Inferior parietal cortex (tissue), 1 donor: ENCODE data around the gene DSP.

ENCODE experiments used
- DNase-seq: peaks from one replicate; pipeline ENCODE4 v3.0.0-alpha.2; 2016; ENCODE audit errors: extremely low spot score

Gene DSP

DNA sequence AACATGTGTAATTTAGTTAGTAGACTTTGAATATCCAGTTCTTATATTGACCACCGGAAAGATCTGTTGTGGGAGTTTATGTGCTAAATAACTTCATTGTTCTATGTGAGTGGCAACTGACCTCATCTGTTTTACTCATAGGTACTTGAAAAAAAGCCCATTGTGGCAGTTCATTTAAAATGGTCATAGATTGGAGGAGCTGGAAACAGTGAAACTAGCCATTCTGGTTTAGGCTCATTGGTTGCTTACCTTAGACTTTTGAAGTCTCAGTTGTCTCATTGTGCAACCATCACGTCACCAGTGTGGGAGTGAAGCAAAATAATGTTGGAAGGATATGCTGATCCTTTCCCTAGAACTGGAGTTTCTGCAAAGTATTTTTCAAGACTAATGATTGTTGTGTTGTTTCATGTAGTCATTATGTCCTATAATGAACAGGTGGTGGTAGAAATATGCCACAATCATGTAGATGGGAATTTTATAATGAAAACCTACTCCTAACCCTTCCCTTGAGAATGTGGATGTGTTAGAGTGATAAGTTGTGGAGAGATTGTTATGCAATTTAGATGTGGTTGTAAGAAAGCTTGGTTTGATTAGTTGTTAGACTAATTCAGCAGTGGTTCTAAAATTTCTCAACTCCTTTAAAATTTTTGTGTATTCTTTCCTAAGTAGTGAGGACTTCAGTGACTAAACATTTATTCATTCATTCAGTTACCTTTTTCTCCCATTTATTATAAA lies 18.3 kb downstream of the DSP start:
- no peak for DNase-seq

DNA sequence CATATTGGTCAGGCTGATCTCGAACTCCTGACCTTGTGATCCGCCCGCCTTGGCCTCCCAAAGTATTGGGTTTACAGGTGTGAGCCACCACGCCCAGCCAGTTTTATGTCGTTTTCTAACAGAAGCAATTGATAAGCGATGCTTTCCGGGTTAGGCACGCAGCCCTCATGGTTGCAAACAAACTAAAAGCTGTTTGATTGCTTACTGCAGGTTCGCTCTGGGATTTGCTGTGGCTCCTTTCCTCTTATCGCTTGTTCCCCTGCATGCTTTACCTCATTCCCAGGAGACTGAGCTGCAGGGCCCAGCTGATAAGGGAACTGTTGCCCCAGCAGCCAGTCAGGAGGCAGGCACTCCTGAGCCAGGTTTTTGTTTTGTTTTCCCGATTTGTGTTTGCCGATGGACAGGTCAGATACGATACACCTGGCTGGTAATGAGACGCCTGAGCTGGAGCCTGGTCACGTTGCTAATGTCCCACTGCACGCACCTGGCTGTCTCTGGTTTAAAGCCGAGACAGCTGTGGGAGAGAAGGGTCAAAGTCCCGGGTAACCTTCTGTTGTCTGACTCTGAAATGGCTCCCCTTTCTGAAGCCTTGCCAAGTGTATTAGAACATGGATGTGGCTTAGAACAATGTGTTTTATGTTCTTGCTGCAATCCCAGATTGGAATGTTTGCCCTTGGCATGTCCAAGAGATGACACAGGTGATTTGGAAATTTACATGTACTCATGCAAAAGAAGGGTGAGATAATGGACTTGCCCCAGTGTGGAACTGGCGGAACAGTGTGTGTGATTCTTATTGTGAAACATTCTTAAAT lies 19.9 kb downstream of the DSP start:
- DNase-seq, result no peak

DNA sequence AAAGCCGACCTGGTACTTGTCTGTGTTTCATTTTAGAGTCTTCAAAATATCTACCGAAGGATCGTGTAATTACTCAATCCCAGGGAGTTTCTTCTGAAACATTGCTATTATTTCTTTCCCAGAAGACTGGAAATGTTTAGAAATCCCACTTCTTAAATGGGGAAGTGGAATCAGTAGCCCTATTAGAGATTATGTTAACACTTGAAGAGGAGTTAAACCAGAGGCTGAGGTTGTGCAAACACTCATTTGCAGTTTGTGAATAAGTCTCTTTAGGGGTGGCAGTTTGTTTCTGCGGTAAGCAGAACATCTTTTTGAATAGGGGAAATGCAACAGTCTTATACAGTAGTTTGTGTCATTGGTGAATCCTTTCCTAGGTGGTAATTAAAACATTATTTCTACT lies 21.3 kb downstream of the DSP start:
- DNase-seq, result no peak

DNA sequence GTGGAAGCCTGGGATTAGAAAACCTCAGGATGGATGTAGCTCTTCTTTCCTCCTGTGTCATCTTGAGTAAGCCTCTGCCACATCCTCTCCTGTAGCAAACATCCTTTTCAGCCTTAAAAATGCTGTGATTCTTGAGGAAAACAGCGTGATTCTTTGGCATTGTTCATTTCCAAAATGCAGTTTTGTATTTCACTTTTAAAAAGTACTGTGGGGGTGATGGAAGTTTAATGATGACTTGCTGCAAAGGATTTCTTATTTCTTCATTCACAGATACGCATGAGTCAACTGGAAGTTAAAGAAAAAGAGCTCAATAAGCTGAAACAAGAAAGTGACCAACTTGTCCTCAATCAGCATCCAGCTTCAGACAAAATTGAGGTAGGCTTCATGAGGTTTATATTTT lies 24.6 kb downstream of the DSP start:
- no peak for DNase-seq

DNA sequence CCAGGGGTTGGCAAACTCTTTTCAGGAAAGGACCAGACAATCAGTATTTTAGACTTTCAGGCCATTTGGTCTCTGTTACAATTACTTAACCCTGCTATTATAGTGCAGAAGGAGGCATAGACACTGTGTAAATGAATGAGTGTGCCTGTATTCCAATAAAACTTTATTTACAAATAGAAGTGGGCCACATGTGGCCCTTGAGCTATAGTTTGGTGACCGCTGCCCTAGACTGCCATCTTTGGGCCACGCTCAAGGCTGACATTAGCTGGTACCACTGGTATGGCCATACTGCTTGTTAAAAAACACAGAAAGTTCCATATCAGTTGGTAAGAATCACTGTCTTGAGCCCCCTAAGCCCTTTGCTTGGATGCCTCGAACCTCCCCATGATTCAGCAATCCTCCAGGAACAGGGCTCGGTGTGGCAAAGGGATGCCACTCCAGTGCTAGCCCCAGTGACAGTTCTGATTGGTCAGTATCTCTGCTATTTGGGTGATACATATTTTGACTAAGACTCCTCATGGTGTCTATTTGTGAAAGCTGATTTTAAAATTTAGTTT lies 25.2 kb downstream of the DSP start:
- DNase-seq, result no peak

DNA sequence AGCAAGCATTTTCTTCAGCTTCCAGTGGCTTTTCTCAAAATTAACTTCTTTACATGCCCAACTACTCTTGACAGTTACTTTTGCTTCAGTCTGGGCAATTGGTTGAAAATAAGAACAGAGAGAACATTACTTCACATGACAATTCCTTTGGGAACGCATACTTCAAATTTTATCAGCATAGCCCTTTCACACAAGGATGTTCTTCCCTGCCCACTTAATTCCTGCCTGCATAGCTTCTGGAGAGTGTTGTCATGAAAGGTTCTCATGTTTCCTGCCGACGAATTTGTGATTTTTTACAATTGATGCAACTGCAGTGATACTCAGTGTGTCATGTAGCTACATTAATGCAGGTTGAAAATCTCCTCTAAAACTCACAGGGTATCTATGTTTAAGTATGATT lies 26.6 kb downstream of the DSP start:
- DNase-seq, result no peak

DNA sequence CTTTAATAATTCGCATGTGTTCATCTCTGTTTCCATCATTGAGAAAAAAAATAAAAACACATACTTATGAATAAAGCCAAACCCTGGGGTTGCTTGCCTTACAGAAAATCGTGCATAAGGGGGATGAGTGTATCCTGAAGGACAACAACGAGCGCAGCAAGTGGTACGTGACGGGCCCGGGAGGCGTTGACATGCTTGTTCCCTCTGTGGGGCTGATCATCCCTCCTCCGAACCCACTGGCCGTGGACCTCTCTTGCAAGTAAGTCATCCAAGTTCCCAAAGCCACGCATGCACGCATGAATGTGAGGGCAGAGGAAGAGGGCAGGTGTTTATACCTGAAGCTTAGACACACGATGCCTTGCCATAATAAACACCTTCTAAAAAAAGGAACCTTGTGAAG lies 27.6 kb downstream of the DSP start:
- no peak for DNase-seq

DNA sequence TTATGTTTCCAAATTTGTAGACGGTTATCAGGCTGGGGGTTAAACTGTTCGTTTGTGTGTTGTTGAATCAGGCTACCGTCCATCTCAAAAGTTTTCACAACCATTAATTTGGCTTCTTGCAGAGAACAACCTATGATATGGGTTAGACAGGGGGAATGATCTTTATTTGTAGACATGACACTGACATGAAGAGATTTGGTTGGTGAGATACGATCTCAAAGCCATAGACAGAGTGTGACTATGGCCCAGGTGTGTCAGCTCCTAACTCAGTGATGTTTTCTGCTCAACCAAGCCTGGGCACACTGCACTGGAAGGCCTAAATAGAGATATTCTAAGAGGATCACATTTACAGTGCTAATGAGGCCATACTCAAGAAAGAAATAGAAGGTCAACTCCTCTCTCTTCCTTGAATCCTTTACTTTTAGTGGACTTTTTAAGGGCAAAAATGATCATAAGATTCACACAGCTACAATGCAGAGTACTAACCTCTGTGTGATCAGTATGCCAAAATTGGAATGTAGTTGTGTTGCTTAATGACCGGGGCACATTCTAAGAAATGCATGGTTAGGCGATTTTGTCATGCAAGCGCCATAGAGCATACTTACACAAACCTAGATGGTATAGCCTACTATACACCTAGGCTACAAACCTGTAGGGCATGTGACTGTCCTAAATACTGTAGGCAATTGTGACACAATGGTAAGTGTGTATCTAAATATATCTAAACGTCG lies 30.9 kb downstream of the DSP start:
- no peak for DNase-seq

DNA sequence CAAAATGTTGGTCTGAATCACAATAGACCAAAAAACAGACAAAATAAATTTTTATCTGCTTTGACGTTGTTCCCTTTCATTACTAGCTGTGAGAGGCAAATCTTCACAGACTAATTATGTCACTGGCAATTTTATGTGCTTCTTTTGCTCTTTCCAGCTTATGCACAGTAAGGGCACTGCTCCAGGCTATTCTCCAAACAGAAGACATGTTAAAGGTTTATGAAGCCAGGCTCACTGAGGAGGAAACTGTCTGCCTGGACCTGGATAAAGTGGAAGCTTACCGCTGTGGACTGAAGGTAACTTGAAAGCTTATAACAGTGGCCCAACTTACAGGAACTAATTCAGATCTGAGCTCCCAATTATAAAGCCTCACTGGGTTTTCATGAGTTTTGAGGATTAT lies 33.0 kb downstream of the DSP start:
- no peak for DNase-seq

DNA sequence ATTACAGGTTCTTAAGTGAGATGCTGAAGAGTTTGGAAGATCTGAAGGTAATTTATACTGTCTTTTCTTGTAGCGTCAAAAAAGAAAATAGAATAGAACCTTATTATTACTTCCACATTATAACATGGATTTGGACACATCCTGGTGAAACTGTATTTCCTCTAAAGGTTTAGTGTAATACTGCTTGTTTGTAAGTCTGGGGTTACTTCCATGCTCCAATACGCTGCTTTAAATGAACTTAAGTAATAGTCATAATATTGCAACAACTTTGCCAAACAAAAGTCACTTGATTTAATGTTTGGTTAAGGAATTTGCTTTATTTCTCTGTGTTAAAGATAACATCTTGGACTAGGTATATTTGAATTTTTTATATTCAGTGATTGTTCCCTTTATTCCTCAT lies 37.0 kb downstream of the DSP start:
- no peak for DNase-seq

DNA sequence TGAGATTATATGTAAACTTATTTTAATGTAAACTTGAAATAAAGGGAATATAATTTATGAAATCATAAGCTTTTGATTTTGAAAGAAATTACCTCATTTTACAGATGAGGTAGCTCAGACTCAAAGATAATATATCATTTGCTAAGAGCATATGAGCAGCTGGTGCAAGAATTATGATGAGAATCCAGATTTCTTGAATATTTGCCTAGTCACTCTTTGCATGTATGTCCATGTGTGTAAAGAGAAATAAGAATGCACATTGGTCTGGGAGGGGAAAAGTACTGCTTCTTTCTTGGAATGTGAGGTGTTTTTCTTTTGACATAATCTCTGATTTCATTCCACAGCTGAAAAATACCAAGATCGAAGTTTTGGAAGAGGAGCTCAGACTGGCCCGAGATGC lies 37.5 kb downstream of the DSP start:
- DNase-seq, result no peak

DNA sequence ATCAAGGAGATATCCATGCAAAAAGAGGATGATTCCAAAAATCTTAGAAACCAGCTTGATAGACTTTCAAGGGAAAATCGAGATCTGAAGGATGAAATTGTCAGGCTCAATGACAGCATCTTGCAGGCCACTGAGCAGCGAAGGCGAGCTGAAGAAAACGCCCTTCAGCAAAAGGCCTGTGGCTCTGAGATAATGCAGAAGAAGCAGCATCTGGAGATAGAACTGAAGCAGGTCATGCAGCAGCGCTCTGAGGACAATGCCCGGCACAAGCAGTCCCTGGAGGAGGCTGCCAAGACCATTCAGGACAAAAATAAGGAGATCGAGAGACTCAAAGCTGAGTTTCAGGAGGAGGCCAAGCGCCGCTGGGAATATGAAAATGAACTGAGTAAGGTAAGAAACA lies 38.4 kb downstream of the DSP start:
- DNase-seq, result no peak

DNA sequence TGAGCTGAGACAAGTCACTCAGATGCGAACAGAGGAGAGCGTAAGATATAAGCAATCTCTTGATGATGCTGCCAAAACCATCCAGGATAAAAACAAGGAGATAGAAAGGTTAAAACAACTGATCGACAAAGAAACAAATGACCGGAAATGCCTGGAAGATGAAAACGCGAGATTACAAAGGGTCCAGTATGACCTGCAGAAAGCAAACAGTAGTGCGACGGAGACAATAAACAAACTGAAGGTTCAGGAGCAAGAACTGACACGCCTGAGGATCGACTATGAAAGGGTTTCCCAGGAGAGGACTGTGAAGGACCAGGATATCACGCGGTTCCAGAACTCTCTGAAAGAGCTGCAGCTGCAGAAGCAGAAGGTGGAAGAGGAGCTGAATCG lies 39.1 kb downstream of the DSP start:
- no peak for DNase-seq

DNA sequence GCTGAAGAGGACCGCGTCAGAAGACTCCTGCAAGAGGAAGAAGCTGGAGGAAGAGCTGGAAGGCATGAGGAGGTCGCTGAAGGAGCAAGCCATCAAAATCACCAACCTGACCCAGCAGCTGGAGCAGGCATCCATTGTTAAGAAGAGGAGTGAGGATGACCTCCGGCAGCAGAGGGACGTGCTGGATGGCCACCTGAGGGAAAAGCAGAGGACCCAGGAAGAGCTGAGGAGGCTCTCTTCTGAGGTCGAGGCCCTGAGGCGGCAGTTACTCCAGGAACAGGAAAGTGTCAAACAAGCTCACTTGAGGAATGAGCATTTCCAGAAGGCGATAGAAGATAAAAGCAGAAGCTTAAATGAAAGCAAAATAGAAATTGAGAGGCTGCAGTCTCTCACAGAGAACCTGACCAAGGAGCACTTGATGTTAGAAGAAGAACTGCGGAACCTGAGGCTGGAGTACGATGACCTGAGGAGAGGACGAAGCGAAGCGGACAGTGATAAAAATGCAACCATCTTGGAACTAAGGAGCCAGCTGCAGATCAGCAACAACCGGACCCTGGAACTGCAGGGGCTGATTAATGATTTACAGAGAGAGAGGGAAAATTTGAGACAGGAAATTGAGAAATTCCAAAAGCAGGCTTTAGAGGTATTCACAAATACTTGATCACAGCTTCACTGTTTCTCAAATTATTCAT lies 39.6 kb downstream of the DSP start:
- no peak for DNase-seq

DNA sequence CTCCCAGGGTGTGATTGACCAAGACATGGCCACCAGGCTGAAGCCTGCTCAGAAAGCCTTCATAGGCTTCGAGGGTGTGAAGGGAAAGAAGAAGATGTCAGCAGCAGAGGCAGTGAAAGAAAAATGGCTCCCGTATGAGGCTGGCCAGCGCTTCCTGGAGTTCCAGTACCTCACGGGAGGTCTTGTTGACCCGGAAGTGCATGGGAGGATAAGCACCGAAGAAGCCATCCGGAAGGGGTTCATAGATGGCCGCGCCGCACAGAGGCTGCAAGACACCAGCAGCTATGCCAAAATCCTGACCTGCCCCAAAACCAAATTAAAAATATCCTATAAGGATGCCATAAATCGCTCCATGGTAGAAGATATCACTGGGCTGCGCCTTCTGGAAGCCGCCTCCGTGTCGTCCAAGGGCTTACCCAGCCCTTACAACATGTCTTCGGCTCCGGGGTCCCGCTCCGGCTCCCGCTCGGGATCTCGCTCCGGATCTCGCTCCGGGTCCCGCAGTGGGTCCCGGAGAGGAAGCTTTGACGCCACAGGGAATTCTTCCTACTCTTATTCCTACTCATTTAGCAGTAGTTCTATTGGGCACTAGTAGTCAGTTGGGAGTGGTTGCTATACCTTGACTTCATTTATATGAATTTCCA lies 43.9 kb downstream of the DSP start:
- DNase-seq, result no peak

DNA sequence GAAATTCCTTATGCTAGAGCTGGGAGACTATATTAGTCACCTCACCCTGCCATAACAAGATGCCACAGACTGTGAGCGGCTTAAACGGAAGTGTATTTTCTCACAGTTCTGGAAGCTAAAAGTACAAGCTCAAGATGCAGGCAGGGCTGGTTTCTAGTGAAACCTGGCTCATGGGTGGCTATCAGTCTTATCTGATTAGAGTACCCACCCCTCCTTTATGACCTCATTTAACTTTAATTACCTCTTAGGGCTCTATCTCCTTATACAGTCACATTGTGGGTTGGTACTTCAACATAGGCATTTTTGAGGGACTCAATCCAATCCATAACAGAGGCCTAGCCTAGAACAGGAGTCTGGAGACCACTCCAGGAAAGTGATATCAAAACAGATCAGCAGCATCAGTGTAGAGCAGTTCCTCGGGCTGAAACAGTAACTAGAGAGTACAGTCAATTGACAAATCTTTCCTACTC lies 46.2 kb downstream of the DSP start:
- no peak for DNase-seq

DNA sequence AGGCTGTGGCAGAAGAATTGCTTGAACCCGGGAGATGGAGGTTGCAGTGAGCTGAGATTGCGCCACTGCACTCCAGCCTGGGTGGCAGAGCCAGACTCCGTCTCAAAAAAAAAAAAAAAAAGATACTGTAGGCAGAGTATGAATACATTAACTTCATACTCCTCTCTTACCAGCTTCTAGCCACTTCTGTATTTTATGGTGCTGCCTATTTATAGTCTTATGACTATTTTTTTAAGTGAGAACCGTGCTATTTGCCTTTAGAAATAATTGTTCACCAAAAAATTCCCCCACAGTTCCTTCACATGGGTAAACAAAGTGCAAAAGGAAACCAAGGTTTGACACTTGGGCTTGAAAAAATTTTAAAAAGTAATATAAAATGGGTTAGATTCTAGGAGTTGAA lies 47.0 kb downstream of the DSP start:
- DNase-seq, result no peak

DNA sequence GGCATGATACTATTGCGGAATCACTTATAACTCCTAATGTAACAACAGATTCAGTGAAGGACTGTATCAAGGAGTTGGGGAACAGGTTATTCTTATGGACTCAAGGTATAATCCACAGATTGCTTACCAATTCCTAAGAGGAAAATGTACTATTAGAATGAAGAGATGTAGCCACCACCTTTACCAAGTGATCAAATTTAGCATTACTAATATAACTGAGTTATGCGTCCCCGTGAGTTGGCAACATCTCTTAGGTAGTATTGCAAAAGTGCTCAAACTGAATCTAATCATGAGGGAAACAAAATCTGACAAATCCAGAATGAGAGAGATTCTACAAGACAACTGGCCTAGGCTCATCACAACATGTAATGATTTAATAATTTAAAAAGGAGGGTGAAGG lies 47.8 kb downstream of the DSP start:
- DNase-seq, result no peak

DNA sequence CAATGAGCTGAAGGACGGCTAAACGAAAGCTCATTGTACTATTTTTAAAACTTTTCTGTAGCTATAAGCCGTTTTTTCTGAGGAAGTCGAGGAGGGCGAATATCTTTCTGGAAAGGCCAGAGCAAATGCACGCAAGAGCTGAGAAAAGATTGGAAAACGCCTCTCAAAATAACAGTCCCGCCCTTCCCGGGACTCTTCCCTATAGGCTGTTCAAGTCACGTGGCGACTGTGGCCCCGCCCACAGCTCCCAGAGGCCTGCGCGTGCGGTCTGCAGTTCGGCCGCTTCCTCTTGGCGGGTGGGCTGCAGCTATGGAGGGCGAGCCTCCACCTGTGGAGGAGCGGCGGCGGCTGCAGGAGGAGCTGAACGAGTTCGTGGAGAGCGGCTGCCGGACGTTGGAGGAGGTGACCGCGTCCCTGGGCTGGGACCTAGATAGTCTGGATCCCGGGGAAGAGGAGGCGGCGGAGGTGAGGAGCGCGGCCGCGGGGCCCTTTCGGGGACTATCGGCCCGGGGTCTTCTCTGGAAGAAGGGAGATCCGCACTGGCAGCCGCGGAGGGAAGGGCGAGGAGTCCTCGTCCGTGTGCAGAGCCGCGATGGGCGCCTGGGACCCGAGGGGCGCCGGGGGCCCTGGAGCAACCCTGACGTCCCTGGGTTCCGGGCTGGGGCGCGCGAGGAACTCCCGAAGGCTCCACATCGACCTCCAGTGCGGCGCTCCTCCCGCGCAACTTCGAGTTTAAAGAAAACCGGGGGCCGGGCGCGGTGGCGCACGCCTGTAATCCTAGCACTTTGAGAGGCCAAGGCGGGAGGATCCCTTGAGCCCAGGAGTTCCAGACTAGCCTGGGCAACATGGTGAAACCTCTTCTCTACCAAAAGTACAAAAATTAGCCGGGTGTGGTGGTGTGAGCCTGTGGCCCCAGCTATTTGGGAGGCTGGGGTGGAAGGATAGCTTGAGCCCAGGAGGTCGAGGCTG lies 48.8 kb downstream of the DSP start, which contains the start of gene SNRNP48:
SNRNP48 (plus strand) TSS at position 250 of the 969 bp plus-strand sequence; CDS start at position 310, 60 bp downstream.
- peak; percentile 96 for DNase-seq

DNA sequence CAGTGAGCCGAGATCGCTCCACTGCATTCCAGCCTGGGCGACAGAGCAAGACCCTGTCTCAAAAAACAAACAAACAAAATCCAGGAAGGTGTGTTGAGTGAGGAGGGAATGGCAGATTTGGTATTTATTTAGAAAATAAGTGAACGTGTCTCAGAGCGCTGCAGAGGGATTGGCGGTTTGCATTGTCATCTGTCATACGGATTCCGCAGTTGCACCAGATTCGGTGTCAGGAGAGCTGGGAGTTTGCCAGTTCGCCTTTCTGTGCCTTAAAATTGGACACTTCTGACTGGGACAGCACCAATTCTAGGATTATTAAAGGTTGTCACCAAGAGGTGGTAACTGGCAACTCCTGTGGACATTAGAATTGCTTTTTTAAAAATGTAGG lies 49.4 kb downstream of the DSP start:
- peak; percentile 31 for DNase-seq
